ENCODE measurements around the gene CCL4L2. TPM values are rescaled to one million over a fixed set of nuclear protein-coding genes. Genes with fewer than 3 reads are reported as not detected.
"Not testable (repeated sequence)": the region's sequence is repeated elsewhere in the genome, so short reads cannot be mapped to it uniquely, and the experiment has no call there.

Gene CCL4L2
- total RNA-seq, 2 experiments from 2014 or later: 22.8 to 56.5 TPM

DNA sequence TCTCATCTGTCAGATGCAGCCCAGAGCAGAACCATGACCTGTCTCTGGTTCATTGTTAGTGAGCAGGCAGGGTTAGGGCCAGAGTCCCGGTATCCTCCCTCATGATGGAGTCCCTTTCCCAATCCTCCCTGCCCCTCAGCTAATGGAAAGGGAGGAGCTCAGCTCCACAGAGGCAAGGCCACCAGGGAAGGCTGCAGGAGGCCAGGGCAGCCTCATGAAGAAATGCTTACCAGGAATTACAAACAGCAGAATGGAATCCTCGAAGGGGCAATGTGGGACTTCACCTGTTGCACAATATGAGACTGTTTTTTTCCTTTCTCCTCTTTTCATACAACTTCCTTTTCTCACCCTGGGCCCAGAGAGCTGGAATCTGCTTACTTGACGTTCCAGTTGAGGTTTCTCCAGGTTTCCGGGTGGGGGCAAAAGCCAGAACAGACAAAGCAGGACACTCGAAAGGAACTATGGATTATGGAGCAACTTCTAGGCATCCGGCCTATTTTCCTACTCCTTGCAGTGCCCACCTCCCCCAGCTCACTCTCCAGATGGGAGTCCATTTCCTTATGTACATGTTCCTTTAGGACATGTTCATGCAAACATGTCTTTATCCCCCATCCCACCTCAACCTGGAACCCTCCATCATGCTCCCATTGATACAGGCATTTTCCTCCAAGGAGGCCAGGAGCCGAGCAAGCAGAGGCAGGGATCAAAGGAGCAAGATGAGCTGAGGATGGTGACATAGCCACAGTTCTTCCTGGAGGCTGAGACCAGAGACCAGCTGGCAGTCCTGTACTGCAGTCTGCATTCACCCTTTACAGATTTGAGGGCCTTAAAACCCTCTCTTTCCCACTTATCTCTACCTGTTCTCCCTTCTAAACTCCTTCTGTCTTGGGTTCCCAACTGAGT is 4.8 kb downstream of the CCL4L2 start:
- peaks cover 16% of the 10 kb centered on the region for H3K36me3 Mint-ChIP-seq
- not testable (repeated sequence) for H3K4me3 Mint-ChIP-seq

DNA sequence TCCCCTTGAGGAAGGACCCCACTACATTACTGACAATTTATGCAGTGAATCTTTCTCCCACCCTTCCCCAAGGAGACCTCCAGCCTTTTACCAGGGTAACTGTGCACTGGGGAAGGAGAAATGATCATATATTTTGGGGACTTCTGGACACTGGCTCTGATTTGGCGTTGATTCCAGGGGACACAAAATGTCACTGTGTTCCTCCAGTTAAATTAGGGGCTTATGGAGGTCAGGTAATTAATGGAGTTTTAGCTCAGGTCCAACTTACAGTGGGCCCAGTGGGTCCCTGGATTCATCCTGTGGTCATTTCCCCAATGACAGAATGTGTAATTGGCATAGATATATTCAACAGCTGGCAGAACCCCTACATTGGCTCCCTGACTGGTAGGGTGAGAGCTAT is 8.7 kb downstream of the CCL4L2 start:
- H3K4me1 Mint-ChIP-seq: peaks cover 12% of the 10 kb centered on the region
- not testable (repeated sequence) for H3K9me3 Mint-ChIP-seq (ENCODE audit: low read depth); ATAC-seq; H3K4me3 Mint-ChIP-seq; DNase-seq; H3K27me3 Mint-ChIP-seq; H3K27ac Mint-ChIP-seq
- CTCF ChIA-PET: interaction anchor here (1.3 kb wide), 1 partner anchor 27 kb away, joined by 5 read pairs; no protein-coding TSS in a partner anchor
- H3K36me3 Mint-ChIP-seq: peaks cover 15% of the 10 kb centered on the region

More for the DNA sequence above, 4.8 kb downstream of the CCL4L2 start:
- not testable (repeated sequence) for H3K27ac Mint-ChIP-seq; H3K27me3 Mint-ChIP-seq; DNase-seq; H3K9me3 Mint-ChIP-seq (ENCODE audit: low read depth); ATAC-seq
- CTCF ChIA-PET: interaction anchor here (0.9 to 1.4 kb wide), 3 partner anchors 11 to 20 kb away, joined by 3 to 5 read pairs (median 3); partner anchors contain the start of genes CCL3L1 and CCL3L3
- H3K4me1 Mint-ChIP-seq: peaks cover 42% of the 10 kb centered on the region

DNA sequence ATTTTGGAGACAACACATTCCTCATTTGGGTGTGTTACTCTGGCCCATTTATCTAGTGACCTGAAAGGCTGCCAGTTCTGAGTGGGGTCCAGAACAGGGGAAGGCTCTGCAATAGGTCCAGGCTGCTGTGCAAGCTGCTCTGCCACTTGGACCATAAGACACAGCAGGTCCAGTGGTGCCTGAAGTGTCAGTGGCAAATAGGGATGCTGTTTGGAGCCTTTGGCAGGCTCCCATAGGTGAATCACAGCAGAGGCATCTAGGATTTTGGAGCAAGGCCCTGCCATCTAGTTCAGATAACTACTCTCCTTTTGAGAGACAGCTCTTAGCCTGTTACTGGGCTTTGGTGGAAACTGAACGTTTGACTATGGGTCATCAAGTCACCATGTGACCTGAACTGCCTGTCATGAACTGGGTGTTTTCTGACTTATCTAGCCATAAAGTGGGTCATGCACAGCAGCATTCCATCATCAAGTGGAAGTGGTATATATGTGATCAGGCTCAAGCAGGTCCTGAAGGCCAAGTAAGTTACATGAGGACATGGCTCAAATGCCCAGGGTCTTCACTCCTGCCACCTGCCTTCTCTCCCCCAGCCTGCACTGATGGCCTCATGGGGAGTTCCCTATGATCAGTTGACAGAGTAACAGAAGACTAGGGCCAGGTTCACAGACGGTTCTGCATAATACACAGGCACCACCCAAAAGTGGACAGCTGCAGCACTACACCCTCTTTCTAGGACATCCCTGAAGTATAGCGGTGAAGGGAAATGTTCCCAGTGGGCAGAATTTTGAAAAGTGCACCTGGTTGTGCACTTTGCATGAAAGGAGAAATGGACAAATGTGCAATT is 10.1 kb downstream of the CCL4L2 start:
- H3K27me3 Mint-ChIP-seq; DNase-seq; H3K27ac Mint-ChIP-seq; H3K4me3 Mint-ChIP-seq; H3K9me3 Mint-ChIP-seq (ENCODE audit: low read depth); H3K4me1 Mint-ChIP-seq; CTCF ChIA-PET; ATAC-seq: not testable (repeated sequence)
- peaks cover 15% of the 10 kb centered on the region for H3K36me3 Mint-ChIP-seq

DNA sequence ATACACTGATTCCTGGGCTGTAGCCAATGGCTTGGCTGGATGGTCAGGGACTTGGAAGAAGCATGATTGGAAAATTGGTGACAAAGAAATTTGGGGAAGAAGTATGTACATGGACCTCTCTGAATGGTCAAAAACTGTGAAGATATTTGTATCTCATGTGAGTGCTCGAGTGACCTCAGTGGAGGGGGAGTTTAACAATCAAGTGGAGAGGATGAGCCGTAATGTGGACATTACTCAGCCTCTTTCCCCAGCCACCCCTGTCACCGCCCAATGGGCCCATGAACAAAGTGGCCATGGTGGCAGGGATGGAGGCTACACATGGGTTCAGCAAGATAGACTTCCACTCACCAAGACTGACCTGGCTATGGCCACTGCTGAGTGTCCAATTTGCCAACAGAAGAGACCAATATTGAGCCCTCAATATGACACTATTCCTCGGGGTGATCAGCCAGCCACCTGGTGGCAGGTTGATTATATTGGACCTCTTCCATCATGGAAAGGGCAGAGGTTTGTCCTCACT is 10.8 kb downstream of the CCL4L2 start:
- H3K4me3 Mint-ChIP-seq; CTCF ChIA-PET; DNase-seq; H3K27ac Mint-ChIP-seq; ATAC-seq; H3K27me3 Mint-ChIP-seq; H3K9me3 Mint-ChIP-seq (ENCODE audit: low read depth); H3K4me1 Mint-ChIP-seq: not testable (repeated sequence)
- H3K36me3 Mint-ChIP-seq: peaks cover 15% of the 10 kb centered on the region

- H3K4me1 Mint-ChIP-seq; H3K27ac Mint-ChIP-seq; ATAC-seq; H3K9me3 Mint-ChIP-seq (ENCODE audit: low read depth); H3K4me3 Mint-ChIP-seq; CTCF ChIA-PET; DNase-seq; H3K27me3 Mint-ChIP-seq: not testable (repeated sequence)
- H3K36me3 Mint-ChIP-seq: peaks cover 11% of the 10 kb centered on the region
Measured at GRCh38 chr17:36222967-36223366, 12.1 kb downstream of the CCL4L2 start.

DNA sequence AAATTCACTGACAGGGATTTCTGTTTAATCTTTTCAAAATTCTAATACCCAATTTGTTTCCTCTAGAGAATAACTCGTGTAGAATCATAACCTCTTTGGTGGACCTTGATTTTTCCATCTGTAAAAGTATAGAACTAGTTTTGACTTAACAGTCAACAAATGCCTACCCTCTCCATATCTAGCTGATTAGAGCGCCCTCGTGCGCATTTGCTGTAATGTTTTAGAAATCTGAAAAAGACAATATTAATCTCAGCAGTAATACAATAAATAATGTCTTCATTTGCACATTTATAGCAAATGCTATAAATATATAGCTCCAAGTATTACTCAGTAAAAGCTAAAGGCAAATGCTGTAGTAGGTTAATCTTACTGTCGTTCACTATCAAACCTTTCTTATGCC is 18.8 kb downstream of the CCL4L2 start:
- H3K36me3 Mint-ChIP-seq; ATAC-seq; CTCF ChIA-PET; H3K27me3 Mint-ChIP-seq; H3K9me3 Mint-ChIP-seq (ENCODE audit: low read depth); H3K4me1 Mint-ChIP-seq; H3K27ac Mint-ChIP-seq; H3K4me3 Mint-ChIP-seq: not testable (repeated sequence)
- DNase-seq: peak; percentile 78

- H3K36me3 Mint-ChIP-seq; H3K27me3 Mint-ChIP-seq; ATAC-seq; DNase-seq; H3K9me3 Mint-ChIP-seq (ENCODE audit: low read depth); H3K4me3 Mint-ChIP-seq; CTCF ChIA-PET; H3K27ac Mint-ChIP-seq; H3K4me1 Mint-ChIP-seq: not testable (repeated sequence)
Measured at GRCh38 chr17:36242046-36242445, 31.2 kb downstream of the CCL4L2 start.

Other genes with a start within 250 kb of the CCL4L2 start
- not detected for gene CCL16, start 229.6 kb upstream of the CCL4L2 start, total RNA-seq
- not detected for gene CCL14, start 224.3 kb upstream of the CCL4L2 start, total RNA-seq
- not detected for gene CCL15, start 209.5 kb upstream of the CCL4L2 start, total RNA-seq
- gene CCL23, start 193.1 kb upstream of the CCL4L2 start, total RNA-seq: under 1 TPM in 1 of 2 experiments, not detected in 1; 0.82 TPM
- not detected for gene CCL18, start 146.8 kb upstream of the CCL4L2 start, total RNA-seq
- gene CCL3, start 120.9 kb upstream of the CCL4L2 start, total RNA-seq: 100 to 1,000 TPM in 1 of 2 experiments, 10 to 100 TPM in 1; 77.2 to 634 TPM
- gene CCL4, start 107.2 kb upstream of the CCL4L2 start, total RNA-seq: 100 to 1,000 TPM in 1 of 2 experiments, 10 to 100 TPM in 1; 66.7 to 367 TPM
- gene TBC1D3B, start 34.4 kb upstream of the CCL4L2 start, total RNA-seq: 1 to 10 TPM; 5.8 to 9.9 TPM
- 10 to 100 TPM; 10.5 to 35.6 TPM for gene CCL3L1, start 14.3 kb upstream of the CCL4L2 start, total RNA-seq
- 1 to 10 TPM in 1 of 2 experiments, under 1 TPM in 1; 0.45 to 1.1 TPM for gene TBC1D3I, start 53.5 kb downstream of the CCL4L2 start, total RNA-seq
- not detected for gene TBC1D3G, start 112.8 kb downstream of the CCL4L2 start, total RNA-seq
- gene TBC1D3H, start 177.4 kb downstream of the CCL4L2 start, total RNA-seq: not detected

Data from activated CD8-positive, alpha-beta memory T cell treated with anti-CD3 and anti-CD28 coated beads, Interleukin-2, amount 10 ng/mL, durations not matched to agents 7 days and 5 days (primary cell).